HG03039 (cell line): ENCODE data around the gene DHX35.

Source experiments
- ATAC-seq: cut with Tn5 transposase; IDR thresholded peaks from one replicate; pipeline ENCODE4 v1.9.1; 2021; ENCODE audit warnings: mild to moderate bottlenecking, moderate library complexity; ENCODE audit not compliant: unreplicated experiment

The DHX35 gene

GRCh38 chr20:38962044-38962927, at the start of gene DHX35:
DHX35 (plus strand) TSS chr20:38962344; CDS start chr20:38962368, 24 bp downstream.
- ATAC-seq: peak; percentile 94

- no peak for ATAC-seq
Measured at GRCh38 chr20:38915355-38915754, 46.8 kb upstream of the DHX35 start.

- ATAC-seq: no peak
Measured at GRCh38 chr20:38917657-38918056, 44.5 kb upstream of the DHX35 start.

- no peak for ATAC-seq
Measured at GRCh38 chr20:38918172-38918571, 44.0 kb upstream of the DHX35 start.

- ATAC-seq: no peak
Measured at GRCh38 chr20:38919683-38920082, 42.5 kb upstream of the DHX35 start.

GRCh38 chr20:38920411-38920810, 41.7 kb upstream of the DHX35 start:
- no peak for ATAC-seq

GRCh38 chr20:38920851-38921250, 41.3 kb upstream of the DHX35 start:
- ATAC-seq: no peak

GRCh38 chr20:38924718-38925117, 37.4 kb upstream of the DHX35 start:
- ATAC-seq: no peak

GRCh38 chr20:38926142-38926933, 35.8 kb upstream of the DHX35 start, which contains the start of gene FAM83D:
FAM83D (plus strand) TSS chr20:38926417; CDS start chr20:38926443, 26 bp downstream.
- ATAC-seq: peak; percentile 88

- ATAC-seq: no peak
Measured at GRCh38 chr20:38926934-38927616, 35.1 kb upstream of the DHX35 start.

- no peak for ATAC-seq
Measured at GRCh38 chr20:38927902-38928578, 34.1 kb upstream of the DHX35 start.

GRCh38 chr20:38930242-38930569, 31.9 kb upstream of the DHX35 start:
- ATAC-seq: no peak

- no peak for ATAC-seq
Measured at GRCh38 chr20:38931984-38932383, 30.2 kb upstream of the DHX35 start.

GRCh38 chr20:38932457-38933120, 29.6 kb upstream of the DHX35 start:
- no peak for ATAC-seq

GRCh38 chr20:38934530-38934929, 27.6 kb upstream of the DHX35 start:
- no peak for ATAC-seq

GRCh38 chr20:38935285-38935684, 26.9 kb upstream of the DHX35 start:
- ATAC-seq: no peak

- ATAC-seq: no peak
Measured at GRCh38 chr20:38935967-38936407, 26.2 kb upstream of the DHX35 start.

- no peak for ATAC-seq
Measured at GRCh38 chr20:38937000-38937399, 25.1 kb upstream of the DHX35 start.

GRCh38 chr20:38937978-38938473, 24.1 kb upstream of the DHX35 start:
- ATAC-seq: no peak

- no peak for ATAC-seq
Measured at GRCh38 chr20:38939686-38940085, 22.5 kb upstream of the DHX35 start.
